HEK293 (cell line): ENCODE data around the gene CFAP44.

ENCODE experiments used
- BCL6B ChIP-seq: fragments of 450-650 bp; formaldehyde crosslinking; IDR thresholded peaks from 2 replicates; pipeline ENCODE4 v1.5.1; 2017; ENCODE audit warnings: missing biosample characterization, missing genetic modification characterization
- CTCF ChIP-seq: fragments of 450-650 bp; formaldehyde crosslinking; IDR thresholded peaks from 2 replicates; pipeline ENCODE4 v1.5.1; 2016; ENCODE audit warnings: missing biosample characterization, missing genetic modification characterization
- GFI1B ChIP-seq: fragments of 450-650 bp; formaldehyde crosslinking; IDR thresholded peaks from 2 replicates; pipeline ENCODE4 v1.5.1; 2016; ENCODE audit warnings: missing biosample characterization, missing genetic modification characterization
- YY1 ChIP-seq: fragments of 450-650 bp; formaldehyde crosslinking; IDR thresholded peaks from 2 replicates; pipeline ENCODE4 v1.5.1; 2018; ENCODE audit warnings: missing biosample characterization, missing genetic modification characterization
- ZBTB8A ChIP-seq: fragments of 450-650 bp; formaldehyde crosslinking; IDR thresholded peaks from 2 replicates; pipeline ENCODE4 v1.5.1; 2016; ENCODE audit warnings: missing biosample characterization, missing genetic modification characterization
- ZNF169 ChIP-seq: fragments of 450-650 bp; formaldehyde crosslinking; IDR thresholded peaks from 2 replicates; pipeline ENCODE4 v1.5.1; 2016; ENCODE audit warnings: missing biosample characterization, missing genetic modification characterization
- ZNF626 ChIP-seq: fragments of 450-650 bp; sonication (Bioruptor Pico); formaldehyde crosslinking; IDR thresholded peaks from 2 replicates; pipeline ENCODE4 v1.5.1; 2018; ENCODE audit warnings: missing biosample characterization, missing genetic modification characterization, inconsistent platforms

DNA sequence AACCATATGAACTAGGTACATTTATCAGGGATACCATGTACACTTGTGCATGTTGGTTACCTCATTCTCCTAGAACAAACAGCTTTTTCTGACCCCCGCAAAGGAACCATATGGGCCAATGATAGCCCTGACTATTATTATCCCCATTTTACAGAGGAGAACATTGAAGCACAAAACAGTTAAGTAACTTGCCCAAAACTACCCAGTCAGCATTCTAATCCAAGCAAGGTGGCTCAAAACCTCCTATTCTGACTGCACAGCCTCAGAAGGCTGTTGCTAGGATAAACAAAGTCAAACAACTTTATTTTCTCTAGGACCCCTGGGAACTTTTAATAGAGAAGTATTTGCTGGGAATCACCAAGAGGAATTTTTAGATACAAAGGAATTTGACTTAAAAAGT lies 36.7 kb downstream of the CFAP44 start:
- TF ChIP-seq YY1 (tag by site-specific recombination): no peak
- no peak for TF ChIP-seq ZBTB8A
- TF ChIP-seq CTCF (tag by site-specific recombination): no peak
- TF ChIP-seq ZNF626 (tag by site-specific recombination): no peak
- TF ChIP-seq GFI1B (tag by site-specific recombination): no peak
- no peak for TF ChIP-seq BCL6B (tag by site-specific recombination)
- no peak for TF ChIP-seq ZNF169 (tag by site-specific recombination)
